ENCODE results near the gene ZNF827. TPM values are rescaled to one million over a fixed set of nuclear protein-coding genes. Genes with fewer than 3 reads are reported as not detected.
A peak's percentile ranks its signal among the peaks of the same experiment; 100 is the strongest.

Gene ZNF827
- total RNA-seq, 2 donors from 2014 or later = 10.3 to 37.1 TPM

GRCh38 chr4:145937971-145938611 is 532 bp downstream of the ZNF827 start:
- H3K4me3 Mint-ChIP-seq = peak overlapping the region; percentile 91
- H3K27me3 Mint-ChIP-seq = no peaks in the 10 kb centered on the region
- peak overlapping the region; percentile 90 for H3K27ac Mint-ChIP-seq
- peak; percentile 53 for ATAC-seq (replicated peaks)
- H3K4me1 Mint-ChIP-seq = peaks cover 24% of the 10 kb centered on the region
- peaks cover 34% of the 10 kb centered on the region for H3K36me3 Mint-ChIP-seq (ENCODE audit: low read depth)
- no peaks in the 10 kb centered on the region for H3K9me3 Mint-ChIP-seq

DNA sequence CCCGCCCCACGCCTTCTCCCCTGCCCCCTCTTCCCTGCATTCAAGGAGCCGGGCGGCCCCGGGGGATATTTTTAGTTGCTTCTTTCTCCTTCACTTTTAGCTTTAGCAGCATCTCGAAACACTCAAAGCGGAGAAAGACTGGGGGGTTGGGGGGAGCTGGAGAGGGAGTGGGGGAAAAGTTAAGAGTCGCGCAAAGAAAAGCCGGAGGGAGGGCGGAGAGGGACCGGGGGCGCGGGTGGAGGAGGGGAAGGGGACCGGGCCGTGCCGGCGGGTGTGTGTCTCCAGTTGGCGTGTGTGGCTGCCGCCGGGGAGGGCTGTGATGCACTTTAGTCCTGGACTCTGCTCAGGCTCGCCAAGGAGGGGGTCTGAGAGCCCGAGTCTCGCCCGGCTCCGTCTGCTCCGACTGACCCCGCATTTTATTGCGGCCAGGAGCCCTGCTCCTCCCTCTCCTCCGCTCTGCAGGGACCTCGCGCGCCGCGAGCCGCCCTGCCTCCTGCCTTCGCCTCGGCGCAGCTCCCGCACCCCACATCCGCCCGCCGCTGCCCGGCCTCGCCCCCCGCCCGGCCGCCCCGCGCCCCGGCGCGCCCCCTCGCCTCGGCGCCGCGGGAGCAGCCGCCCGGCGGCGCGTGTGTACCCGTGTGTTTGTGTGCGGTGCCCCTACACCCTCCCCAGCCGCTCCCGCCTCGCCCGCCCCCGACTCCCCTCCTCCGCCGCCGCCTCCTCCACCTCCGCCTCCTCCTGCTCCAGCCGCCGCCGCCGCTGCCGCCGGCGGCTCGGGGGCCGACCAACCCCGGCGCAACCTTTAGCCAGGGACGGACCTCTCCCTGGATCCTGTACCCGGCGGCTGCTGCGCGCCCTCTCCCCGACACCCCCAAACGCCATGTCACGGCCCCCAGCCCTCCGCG is 1.4 kb downstream of the ZNF827 start:
- Mint-ChIP-seq H3K4me3 (peak overlapping the region; percentile 91), H3K9me3 (no peaks in the 10 kb centered on the region), H3K27ac (peak overlapping the region; percentile 90), H3K36me3 (ENCODE audit: low read depth) (peaks cover 34% of the 10 kb centered on the region), H3K27me3 (no peaks in the 10 kb centered on the region), H3K4me1 (peaks cover 24% of the 10 kb centered on the region)
- peak; percentile 31 for ATAC-seq (replicated peaks)

DNA sequence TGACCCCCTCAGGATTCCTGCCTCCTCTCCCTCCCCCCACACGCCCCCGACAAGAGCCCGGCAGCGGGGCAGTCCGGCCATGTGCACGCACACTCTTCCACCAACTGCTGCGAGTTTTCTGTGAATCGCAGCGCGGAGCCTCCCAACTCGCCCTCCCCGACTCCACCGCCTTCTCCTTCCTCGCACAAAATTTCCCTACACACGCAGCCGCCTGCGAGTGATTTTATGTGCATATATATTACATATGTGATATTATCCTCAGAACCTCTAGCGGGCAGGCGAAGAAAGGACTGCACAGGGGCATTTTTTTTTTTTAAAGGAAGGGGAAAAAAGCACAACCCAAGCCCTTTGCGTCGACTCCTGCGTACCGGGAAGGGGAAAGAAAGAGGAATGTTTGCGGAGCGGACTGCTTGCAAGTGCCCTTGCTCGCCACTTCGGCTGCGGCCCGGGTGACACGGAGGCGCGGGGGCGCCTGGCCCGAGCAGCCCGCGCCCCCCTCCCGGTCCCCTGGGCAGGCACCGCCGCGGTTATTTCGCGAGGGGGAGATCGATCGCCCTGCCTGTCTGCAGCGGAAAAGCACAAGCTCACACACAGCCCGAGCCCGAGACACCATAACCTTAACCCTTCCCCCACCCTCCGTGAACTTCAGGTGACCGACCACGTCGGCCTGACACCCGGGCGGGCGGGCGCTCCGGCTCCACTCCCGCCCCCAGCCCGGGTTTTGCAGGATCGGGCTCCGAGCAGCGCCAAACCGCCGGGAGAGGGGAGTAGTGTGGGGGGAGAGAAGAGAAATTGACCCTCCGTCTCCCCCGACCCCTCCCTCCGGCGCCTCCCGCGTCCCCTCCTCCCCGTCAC is 2.3 kb downstream of the ZNF827 start:
- Mint-ChIP-seq H3K4me1 (peaks cover 24% of the 10 kb centered on the region), H3K27me3 (no peaks in the 10 kb centered on the region), H3K36me3 (ENCODE audit: low read depth) (peaks cover 34% of the 10 kb centered on the region), H3K27ac (peak overlapping the region; percentile 32), H3K9me3 (no peaks in the 10 kb centered on the region), H3K4me3 (peak overlapping the region; percentile 91)
- ATAC-seq (replicated peaks) = peak; percentile 38

DNA sequence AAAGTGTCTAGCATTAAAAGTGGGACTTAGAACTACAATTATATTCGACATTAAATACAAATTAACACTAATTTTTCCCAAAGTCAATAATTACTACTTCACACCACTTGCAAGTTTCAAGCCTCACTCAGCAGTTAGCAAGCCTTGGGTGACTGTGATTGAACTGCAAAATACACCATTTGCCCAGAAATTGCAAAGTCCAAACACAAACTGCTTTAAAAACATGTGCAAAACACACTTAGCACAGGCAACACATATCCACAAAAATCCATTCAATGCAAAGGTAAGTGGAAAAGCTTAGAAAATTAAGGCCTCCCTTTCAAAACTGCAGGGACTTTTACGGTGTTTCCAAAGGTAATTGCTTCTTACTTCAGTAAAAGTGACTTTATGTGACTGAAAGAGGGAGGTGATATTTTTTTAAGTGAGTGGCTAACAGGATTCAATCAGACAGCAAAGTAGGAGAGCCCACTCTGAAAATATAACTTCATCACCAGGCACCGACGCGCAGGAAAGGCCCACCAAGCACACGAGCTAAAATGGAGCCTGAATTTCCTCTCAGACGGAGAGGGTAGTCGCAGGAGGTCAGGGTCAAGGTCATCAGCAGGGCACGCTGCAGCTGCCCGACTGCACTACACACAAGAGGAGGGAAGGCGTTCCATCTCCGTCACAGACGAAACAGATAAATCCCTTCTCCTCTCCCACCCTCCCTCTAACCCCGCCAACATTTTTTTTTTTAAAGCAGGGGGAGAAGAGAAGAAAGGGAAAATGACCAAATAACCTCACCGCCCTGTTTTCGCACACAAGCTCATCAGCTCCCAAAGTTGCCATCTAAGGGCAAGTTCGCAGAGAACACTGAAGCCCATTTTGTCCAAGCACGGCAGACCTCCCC is 3.1 kb downstream of the ZNF827 start:
- ATAC-seq (replicated peaks) = no peak
- H3K36me3 Mint-ChIP-seq (ENCODE audit: low read depth) = peaks cover 34% of the 10 kb centered on the region
- peaks cover 24% of the 10 kb centered on the region for H3K4me1 Mint-ChIP-seq
- no peaks in the 10 kb centered on the region for H3K27me3 Mint-ChIP-seq
- H3K9me3 Mint-ChIP-seq = no peaks in the 10 kb centered on the region
- peak overlapping the region; percentile 91 for H3K4me3 Mint-ChIP-seq
- H3K27ac Mint-ChIP-seq = peak overlapping the region; percentile 32

GRCh38 chr4:145934434-145935047 is 4.1 kb downstream of the ZNF827 start:
- Mint-ChIP-seq H3K4me3 (peak overlapping the region; percentile 91), H3K9me3 (no peaks in the 10 kb centered on the region), H3K27me3 (no peaks in the 10 kb centered on the region), H3K27ac (no peak overlapping the region), H3K4me1 (peaks cover 22% of the 10 kb centered on the region), H3K36me3 (ENCODE audit: low read depth) (peaks cover 34% of the 10 kb centered on the region)
- no peak for ATAC-seq (replicated peaks)

- ATAC-seq (replicated peaks) = no peak
- Mint-ChIP-seq H3K4me1 (peaks cover 14% of the 10 kb centered on the region), H3K27ac (no peak overlapping the region), H3K36me3 (ENCODE audit: low read depth) (peaks cover 28% of the 10 kb centered on the region), H3K27me3 (no peaks in the 10 kb centered on the region), H3K9me3 (no peaks in the 10 kb centered on the region), H3K4me3 (no peak overlapping the region)
These were observed 5.5 kb downstream of the ZNF827 start for GRCh38 chr4:145933134-145933533.

DNA sequence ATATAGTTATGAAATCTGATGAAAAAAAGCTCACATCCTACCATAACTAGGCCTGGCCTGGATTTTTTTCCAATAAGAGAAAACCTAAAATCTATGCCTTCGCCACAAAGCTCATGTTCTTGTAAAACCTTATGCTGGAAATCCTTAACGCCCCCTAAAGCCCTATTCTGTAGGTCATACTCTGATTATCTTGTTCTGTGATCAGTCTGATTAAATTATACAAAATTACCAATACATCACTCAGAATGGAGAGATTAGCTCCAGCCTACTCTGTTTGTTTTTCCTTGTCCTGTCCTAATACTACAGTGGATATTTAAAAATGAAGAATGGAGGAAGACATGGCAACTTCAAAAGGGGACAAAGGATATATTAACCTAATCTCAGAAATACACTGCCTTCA is 7.2 kb downstream of the ZNF827 start:
- Mint-ChIP-seq H3K27me3 (no peaks in the 10 kb centered on the region), H3K4me1 (peaks cover 14% of the 10 kb centered on the region), H3K36me3 (ENCODE audit: low read depth) (peaks cover 24% of the 10 kb centered on the region), H3K9me3 (no peaks in the 10 kb centered on the region), H3K27ac (no peak overlapping the region), H3K4me3 (no peak overlapping the region)
- ATAC-seq (replicated peaks) = no peak

GRCh38 chr4:145930592-145930991 is 8.0 kb downstream of the ZNF827 start:
- Mint-ChIP-seq H3K9me3 (no peaks in the 10 kb centered on the region), H3K36me3 (ENCODE audit: low read depth) (peaks cover 21% of the 10 kb centered on the region), H3K4me3 (no peak overlapping the region), H3K27ac (peak overlapping the region; percentile 0), H3K4me1 (peaks cover 12% of the 10 kb centered on the region), H3K27me3 (no peaks in the 10 kb centered on the region)
- ATAC-seq (replicated peaks) = no peak

DNA sequence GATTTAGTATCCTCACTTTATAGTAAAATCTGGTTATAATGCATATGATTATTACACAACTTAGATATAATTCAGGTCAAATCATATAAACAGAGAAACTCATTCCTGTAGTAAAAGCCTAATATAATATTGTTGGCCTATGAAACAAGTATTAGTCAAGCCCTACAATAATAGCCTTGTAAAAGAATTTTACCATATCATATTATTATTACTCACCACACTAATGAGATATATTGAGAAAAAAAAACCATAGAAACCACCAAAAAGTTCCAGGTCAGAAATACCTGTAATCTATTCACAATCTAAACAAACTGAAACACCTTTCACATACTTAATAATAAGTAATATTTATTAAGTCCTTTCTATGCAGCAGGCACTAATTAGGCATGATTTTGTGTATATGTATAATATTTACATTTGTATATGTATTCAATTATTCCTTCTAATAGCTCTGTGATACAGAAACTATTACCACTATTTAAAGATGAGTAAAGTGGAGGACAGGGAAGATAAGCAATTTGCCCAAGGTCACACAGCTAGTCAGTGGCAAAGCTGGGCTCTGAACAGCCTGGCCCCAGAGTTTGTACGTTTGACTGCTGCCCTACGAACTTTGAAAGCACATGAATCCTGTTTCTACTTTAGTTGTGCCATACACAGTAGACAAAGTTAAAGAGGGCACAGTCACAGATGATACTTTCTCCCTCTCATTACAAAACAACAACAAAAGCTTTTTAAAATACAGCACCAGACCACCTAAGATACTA is 9.0 kb downstream of the ZNF827 start:
- Mint-ChIP-seq H3K4me3 (no peak overlapping the region), H3K27ac (no peak overlapping the region), H3K9me3 (peaks cover 4% of the 10 kb centered on the region), H3K4me1 (peaks cover 8% of the 10 kb centered on the region), H3K27me3 (no peaks in the 10 kb centered on the region), H3K36me3 (ENCODE audit: low read depth) (peaks cover 12% of the 10 kb centered on the region)
- ATAC-seq (replicated peaks) = no peak

DNA sequence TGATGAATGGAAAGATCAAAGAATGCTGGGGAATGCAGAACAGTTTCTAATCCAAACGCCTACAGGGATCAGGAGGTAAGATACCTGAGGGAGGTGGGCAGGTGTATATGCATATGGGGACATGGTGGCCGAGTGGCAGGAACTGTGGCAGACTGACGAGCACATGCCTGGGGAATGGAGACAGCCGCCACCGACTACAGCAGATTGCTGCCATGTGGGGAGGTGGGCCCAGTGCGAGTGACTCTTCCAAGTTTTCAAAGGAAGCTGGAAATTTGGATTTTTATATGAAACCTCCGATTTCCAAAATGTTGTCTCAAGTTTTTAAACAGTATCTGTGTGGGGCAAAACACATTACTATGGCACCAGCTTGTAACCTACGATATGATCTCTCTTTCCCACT is 9.9 kb downstream of the ZNF827 start:
- Mint-ChIP-seq H3K4me1 (peaks cover 14% of the 10 kb centered on the region), H3K9me3 (peaks cover 4% of the 10 kb centered on the region), H3K27me3 (no peaks in the 10 kb centered on the region), H3K4me3 (no peak overlapping the region), H3K36me3 (ENCODE audit: low read depth) (peaks cover 10% of the 10 kb centered on the region), H3K27ac (no peak overlapping the region)
- no peak for ATAC-seq (replicated peaks)

DNA sequence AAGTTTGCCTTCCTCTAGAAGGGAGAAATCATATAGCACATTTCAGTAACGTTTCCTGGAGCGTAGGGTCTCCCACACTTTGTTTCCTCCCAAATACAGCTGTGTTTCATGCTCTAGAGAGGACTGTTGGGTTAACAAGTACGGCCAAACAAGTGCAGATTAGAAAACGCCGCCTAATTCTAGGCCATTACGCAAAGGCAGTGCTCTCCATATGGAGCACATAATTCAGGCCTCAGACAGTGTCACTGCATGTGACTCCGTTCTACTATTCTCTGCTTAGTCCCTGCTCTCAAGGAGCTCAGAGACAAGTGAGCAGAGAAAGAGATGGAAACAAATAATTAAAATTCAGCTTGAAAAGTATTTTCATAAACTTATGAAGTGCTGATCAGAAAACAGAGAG is 11.6 kb downstream of the ZNF827 start:
- H3K27ac Mint-ChIP-seq = no peak overlapping the region
- peaks cover 14% of the 10 kb centered on the region for H3K4me1 Mint-ChIP-seq
- no peak overlapping the region for H3K4me3 Mint-ChIP-seq
- no peaks in the 10 kb centered on the region for H3K27me3 Mint-ChIP-seq
- no peak for ATAC-seq (replicated peaks)
- peaks cover 4% of the 10 kb centered on the region for H3K9me3 Mint-ChIP-seq
- H3K36me3 Mint-ChIP-seq (ENCODE audit: low read depth) = peaks cover 5% of the 10 kb centered on the region

- no peak for ATAC-seq (replicated peaks)
- Mint-ChIP-seq H3K27me3 (no peaks in the 10 kb centered on the region), H3K36me3 (ENCODE audit: low read depth) (peaks cover 11% of the 10 kb centered on the region), H3K4me1 (peaks cover 23% of the 10 kb centered on the region), H3K27ac (no peak overlapping the region), H3K9me3 (peaks cover 4% of the 10 kb centered on the region), H3K4me3 (no peak overlapping the region)
These were observed 17.4 kb downstream of the ZNF827 start for GRCh38 chr4:145921231-145921630.

GRCh38 chr4:145920205-145920604 is 18.4 kb downstream of the ZNF827 start:
- Mint-ChIP-seq H3K4me1 (peaks cover 20% of the 10 kb centered on the region), H3K36me3 (ENCODE audit: low read depth) (peaks cover 6% of the 10 kb centered on the region), H3K27ac (no peak overlapping the region), H3K9me3 (peaks cover 4% of the 10 kb centered on the region), H3K4me3 (no peak overlapping the region), H3K27me3 (no peaks in the 10 kb centered on the region)
- no peak for ATAC-seq (replicated peaks)
